COLO668 (cell line): ENCODE data around the gene CIRBP.
"Not testable (repeated sequence)": the region's sequence is repeated elsewhere in the genome, so short reads cannot be mapped to it uniquely, and the experiment has no call there.

Experiments used
- DNase-seq: peaks from one replicate; lab custom pipeline; 2025; ENCODE audit not compliant: unreplicated experiment; lab: John Stamatoyannopoulos, UW

CIRBP gene

DNA sequence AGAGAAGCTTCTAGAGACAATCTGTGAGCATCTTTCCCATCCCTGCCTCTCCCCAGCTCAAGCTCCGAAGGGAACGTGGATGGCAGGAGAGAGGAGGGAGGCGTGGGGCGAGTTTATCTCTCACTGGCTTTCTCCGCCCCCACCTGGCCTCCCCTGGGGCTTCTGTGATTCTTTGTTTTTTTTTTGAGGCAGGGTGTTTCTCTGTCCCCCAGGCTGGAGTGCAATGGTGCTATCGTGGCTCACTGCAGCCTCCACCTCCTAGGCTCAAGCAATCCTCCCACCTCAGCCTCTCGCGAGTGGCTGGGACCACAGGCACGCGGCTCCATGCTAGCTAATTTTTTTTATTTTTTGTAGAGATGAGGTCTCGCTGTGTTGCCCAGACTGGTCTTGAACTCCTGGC is 39.6 kb downstream of the CIRBP start:
- no peak for DNase-seq

DNA sequence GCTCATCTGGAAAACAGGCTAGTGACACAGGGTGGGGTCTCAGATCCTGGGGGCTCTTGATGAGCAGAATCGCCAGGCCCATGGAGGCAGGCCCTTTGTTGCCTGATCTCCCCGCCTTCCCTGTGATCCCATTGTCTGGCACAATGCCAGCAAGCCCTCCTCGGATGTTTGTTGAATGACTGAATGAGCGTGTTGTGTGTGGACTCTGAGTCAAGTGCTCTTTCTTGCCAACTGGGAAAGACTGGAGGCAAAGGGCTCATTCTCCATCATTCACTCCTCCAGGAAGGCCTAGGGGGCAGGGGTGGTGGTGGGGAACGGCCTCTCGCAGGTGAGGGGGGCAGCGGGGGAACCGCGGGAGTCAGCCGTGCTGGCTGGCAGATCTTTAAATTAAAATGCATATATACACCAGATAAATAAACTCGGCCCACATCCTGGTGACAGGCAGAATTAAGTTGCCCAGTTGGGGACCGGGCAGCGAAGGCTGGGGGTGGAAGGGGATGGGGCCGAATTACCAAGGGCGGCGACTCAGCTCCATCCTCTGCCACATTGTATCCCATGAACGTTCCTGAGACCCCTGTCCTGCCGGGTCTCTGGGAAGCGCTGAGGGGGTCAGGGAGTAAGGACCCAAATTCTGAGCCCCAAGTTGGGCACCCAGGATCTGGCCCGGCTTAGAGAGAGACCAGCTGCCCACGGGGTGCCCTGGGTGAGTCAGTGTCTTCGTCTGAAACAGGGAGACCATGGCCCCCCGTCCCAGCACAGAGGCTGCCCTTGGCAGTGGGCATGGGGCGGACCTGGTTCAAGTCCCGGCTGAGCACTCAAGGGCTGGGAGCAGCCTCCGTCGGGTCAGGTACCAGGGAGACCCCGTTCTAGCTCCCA is 41.1 kb downstream of the CIRBP start:
- no peak for DNase-seq

DNA sequence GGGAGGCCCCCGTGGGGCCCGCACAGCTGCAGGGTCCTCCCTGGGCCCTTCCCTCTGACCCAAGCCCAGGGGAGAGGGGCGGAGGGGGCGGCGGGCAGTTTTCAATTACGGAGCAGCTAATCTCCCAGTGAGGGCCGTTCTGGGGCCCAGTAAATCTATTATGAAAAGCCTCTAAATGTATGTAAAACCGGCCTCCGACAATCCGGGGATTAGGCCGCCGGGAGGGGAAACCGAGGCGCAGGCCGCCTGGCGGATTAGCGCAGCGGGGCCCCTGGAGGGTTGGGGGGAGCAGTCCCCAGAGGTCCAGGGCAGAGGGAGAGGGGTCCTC is 41.7 kb downstream of the CIRBP start:
- DNase-seq = no peak

DNA sequence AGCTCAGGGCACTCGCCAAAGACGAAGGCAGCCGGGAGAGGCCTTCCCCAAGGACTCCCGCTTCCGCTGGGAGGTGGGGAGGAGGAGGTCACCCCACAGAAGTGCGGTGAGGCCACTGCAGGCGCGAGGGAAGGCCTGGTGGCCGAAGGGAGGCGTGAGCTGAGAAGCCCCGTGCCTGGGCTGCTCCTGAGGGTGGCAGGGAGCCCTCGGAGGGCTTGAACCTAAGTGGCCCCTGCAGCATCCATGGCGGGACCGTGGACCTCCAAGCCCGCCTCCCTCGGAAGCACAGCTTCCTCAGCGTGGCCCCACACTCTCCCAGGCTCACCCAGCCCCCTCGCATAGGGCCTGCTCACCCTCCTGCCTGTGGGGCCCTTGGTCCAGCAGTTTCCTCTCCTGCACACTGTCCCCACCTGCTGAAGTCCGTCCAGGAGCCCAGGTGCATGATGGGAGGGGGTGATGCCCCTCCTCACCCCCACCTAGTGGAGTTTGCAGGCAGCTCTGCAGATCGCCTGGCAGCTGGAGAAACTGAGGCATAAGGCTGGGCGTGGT is 42.5 kb downstream of the CIRBP start:
- DNase-seq = no peak

DNA sequence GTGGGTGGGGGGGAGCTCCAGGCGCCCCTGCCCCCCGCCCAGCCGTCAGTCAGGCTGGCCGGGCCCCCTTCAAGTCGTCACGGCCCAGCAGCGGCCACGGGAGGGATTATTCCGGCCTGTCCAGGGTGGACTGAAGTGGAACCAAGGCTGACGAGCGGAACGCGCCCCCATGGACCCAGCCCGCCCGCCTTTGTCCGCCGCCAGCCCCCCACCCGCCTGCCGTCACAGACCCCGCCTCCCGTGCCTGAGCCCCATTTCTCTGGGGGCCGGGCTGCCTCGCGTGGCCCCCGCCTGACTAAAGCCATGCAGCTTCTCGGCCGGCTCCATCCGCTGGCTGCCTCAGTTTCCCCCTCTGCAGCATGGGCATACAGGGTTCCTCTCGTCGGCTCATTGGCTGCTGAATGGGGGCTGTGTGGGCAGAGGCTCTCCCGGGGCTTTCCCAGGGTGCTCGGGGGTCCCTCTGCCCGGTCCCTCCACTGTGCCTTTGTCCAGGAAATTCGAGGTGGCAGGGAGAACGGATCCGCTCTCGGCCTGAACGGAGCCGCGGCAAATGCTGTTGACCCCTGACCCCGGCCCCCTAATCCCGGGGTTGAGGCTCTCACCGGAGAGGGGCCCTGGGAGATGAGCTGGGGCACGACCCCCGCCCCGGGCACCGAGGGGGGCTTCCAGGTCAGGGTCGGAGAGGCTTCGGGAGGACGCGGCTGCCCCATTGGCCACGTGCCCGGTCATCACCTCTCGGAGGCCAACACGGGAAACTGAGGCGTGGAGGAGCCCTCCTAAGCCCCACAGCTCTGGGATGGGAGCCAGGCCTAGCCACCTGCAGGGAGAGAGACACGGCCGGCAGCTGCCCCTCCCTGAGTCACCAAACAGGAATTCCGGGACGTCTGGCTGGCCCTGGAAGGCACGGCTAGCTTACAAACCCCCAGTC is 43.9 kb downstream of the CIRBP start:
- DNase-seq = peak; percentile 34

DNA sequence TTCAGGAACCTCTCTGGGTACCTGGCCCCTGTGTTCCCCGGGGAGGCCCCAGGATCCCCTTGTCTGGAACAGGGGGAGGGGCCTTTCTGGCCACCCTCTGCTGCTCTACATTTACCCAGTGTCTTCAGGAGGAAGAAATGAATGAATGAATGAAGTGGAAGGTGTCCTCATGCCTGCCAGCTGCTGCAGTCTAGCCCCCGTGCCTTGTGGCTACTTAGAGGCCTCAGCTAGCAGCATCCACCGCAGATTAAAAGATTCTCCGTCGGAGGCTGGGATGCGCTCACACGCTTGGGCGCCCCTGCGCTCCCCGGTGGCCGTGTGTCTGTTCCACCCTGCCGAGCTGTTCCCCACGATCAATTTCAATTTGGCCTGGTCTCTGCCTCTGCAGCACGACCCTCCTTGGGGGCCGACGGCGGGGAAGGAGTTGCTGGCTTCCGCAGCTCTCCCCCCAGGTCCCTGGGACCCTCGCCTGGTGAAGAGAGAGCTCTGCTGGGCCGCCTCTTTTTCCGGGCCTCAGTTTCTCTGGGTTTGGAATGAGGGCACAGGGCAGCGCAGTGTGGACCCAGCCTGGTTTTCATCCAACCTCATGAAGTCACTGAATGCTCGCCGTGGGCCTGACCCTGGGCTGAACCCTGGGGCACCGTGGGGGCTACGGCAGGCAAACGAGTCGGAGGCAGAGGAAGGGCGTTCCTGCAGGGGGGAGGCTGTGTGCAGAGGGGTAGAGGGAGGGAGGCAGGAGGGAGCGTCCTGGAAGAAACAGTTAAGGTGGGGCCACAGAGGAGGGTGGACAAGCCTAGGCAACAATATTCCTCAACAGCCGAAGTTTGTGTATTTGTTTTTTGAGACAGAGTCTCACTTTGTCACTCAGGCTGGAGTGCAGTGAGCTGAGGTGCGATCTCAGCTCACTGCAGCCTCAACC is 44.8 kb downstream of the CIRBP start:
- no peak for DNase-seq

DNA sequence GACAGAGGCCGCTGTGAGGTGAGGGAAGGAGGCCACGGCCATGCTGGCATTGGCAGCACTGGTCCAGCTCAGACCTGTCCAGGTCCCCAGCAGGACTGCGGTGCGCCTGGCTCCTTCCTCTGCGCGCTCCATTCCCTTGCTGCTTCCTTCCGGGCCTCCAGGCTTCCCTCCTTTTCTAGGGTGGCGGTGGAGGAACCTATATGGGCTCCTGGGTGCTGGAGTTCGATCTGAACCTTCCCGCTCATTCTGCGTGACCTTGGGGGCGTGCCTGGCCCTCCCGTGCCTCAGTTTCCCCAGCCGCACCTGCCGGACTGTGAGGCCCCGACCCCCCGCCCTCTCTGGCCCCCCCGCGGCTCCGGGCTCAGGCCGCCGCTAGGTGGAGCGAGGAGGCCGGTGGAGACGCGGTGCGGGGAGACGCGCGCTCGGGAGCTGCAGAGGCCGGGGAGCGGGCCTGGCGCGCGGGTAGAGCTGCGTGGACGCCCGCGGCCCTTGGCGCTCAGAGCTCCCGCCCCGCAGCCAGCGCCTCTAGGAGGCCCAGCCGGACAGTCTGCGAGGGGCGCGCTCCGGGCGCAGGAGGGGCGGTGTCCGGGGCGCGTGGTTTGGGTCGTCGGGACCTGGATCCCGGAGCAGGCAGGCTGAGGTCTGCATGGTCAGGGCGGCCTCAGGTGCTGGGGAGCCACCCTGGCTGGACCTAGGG is 46.5 kb downstream of the CIRBP start:
- DNase-seq = peak; percentile 47

DNA sequence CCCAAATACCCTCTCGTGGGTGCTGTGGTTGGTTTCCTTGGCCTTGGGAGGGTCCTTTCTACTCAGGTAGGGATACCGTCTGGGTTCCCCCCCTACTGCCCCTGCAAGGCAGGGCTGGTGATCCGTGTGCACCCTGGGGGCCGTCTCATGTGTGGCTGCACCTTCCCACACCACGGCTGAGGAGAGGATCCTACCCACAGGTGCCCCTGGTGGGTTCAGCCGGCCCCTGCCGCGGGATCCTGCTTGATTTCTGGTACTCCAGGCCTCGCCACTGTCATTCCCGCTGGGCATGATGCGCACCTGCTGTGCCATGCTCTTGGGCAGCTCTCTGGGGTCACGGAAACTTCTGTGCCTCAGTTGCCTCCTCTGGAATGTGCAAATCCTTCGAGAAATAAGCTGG is 47.3 kb downstream of the CIRBP start:
- no peak for DNase-seq

DNA sequence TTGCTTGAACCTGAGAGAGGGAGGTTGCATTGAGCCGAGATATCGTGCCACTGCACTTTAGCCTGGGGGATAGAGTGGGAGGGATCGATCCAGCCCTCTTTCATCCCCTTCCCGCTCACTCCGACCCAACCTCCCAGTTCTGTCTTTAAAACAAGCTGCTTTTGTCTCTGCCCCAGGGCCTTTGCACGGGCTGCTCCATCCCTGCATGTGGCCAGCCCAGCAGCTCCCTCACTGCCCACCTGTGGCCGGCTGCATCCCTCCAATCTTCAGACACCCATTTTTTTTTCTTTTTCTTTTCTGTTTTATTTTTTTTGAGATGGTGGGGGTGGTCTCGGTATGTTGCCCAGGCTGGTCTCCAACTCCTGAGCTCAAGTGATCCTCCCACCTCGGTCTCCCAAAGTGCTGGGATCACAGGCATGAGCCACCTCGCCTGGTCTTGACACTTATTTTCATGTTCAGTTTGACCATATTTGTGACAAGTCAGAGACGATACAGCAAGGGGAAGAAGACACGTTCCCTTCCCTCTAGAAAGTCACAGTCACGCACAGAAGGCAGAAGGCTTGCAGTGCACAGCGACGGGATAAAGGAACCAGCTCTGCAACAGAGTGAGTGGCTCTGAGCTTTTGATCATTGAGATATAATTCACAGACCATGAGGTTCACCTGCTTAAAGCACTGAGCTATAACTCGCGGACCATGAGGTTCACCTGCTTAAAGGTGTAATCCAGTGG is 48.3 kb downstream of the CIRBP start:
- no peak for DNase-seq

DNA sequence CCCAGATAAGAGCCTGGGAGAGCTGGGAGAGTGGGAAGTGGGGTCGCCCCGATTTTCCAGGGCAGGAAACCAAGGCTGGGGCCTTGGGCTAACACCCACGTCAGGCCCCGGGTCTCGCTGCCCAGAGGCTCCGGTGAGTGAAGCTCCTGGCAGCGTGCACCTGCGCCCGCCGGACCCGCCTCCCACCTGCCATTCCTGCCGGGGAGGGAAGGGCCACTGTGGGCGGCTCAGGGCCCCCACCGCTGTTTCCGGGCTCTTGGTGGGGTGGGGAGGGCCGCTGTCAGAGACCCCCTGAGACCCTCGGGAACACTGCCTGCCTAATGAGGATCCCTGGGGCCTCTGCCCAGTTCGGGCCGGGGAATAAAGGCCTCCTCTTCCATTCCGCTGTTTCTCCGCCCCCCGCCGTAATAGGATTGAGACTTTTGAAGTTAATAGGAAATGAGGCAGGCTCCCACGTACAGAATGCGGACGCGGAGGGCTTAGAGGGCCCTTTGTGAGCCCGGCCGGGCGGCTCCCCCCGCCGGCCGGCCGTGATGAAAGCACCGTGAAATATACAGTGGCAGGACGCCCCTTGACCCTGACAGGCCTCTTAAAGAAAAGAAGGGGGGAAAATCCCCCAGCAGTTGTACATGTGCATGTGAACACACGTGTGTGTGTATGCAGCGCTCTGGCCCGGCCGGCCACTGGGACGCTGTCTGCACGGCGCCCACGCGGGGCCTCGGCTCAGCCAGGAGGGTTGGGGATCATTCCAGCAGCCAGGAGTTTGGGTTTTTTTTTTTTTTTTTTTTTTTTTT is 49.7 kb downstream of the CIRBP start:
- peak; percentile 36 for DNase-seq

DNA sequence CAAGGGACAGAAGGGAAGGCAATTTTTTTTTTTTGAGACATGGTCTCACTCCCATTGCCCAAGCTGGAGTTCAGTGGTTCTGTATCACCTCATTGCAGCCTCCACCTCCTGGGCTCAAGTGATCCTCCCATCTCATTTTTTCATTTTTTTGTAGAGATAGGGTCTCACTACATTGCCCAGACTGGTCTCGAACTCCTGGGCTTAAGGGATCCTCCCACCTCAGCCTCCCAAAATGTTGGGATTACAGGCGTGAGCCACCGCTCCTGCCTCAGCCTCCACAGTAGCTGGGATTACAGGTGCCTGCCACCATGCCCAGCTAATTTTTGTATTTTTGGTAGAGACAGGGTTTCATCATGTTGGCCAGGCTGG is 51.1 kb downstream of the CIRBP start:
- DNase-seq = not testable (repeated sequence)

DNA sequence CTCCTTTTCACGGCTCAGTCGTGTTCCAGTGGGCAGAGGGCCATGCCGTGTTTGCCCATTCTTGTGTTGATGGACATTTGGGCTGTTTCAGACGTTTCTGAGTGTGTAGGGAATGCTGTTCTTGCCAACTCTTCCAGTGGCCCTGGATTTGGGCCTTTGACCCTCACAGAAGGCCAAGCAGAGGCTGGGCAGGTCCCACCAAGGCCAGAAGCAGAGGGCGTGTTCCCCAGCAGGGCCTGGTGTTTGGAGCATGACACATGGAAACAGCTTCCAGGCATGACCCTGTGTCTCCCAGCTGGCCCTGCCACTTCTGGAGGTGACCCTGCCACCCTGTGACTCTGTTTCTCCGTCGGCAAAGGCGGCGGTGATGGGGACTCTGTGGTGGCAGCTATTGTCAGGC is 52.4 kb downstream of the CIRBP start:
- DNase-seq = no peak

DNA sequence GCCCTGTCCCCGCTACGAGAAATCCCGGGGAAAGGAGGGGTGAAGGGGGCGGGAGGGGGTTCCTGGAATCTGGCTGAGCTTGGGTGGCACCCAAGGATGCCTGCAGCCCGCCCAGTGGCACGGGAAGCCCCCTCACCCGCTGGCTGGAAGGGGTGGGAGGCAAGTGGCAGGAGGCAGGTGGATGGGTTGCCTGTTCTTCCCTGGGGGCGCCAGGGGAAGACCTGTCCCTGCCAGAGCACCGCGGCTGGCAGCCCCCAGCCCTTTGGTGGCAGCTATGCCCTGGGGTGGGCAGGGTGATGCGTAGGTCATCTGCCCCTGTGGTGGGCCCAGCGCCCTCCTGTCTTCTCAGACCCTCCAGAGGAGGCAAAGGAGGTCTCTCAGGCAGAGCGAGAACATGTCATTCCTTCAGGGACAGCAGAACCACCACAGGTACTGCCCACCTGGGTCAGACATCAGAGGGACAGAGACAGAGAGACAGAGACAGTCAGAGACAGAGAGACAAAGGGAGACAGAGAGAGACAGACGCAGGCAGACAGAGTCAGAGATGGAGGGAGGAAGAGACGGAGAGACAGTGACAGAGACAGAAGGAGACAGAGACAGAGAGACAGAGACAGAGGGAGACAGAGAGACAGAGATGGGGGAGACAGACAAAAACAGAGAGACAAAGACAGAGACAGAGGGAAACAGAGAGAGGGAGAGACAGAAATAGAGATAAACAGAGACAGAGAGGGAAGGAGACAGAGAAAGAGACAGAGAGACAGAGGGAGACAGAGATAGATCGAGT is 53.3 kb downstream of the CIRBP start:
- no peak for DNase-seq

DNA sequence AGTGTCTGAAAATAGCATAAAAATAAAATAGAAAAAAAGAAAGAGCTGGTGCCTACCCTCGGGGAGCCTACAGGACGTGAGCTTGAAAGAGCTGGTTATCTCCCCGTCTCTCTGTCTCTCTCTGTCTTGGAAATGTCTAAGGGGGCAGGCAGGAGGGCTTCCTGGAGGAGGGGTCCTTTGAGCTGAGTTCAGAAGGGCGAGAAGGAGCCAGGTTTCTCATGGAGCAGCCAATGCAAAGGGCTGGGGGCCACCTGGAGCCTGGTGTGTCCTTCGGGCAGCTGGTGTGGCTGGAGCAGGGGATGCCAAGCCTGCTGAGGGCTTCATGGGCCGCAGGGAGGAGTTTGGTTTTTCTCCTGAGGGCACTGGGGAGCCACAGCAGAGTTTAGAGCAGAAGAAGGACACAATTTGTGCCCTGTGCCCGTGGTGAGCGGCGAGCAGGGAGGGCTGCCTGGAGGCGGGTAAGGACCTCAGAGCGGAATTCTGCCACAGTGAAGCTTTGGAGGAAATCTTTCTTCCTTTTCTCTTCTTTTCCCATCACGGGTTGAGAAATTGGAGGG is 55.2 kb downstream of the CIRBP start:
- DNase-seq = no peak
